Thyroid gland (tissue), 4 donors: ENCODE results near the gene UBASH3B. TPM values are rescaled to one million over a fixed set of nuclear protein-coding genes. Genes with fewer than 3 reads are reported as not detected.

Source experiments
- DNase-seq, 2 donors: peaks; one replicate each; pipeline ENCODE4 v3.0.0-alpha.2; 2019
- H3K27ac ChIP-seq, 3 donors: fragments of 200-600 bp; sonication (generic); 1 replicate in 2 of 3; 2 replicates in 1 of 3; pipeline ENCODE4 v1.5.1; 2016 to 2019; ENCODE audit warnings: mild to moderate bottlenecking in 1 of 3, moderate library complexity in 1 of 3
- H3K27me3 ChIP-seq: fragments of 200-600 bp; sonication (generic); one replicate; pipeline ENCODE4 v1.5.1; 2019
- H3K36me3 ChIP-seq, 2 donors: fragments of 200-600 bp; sonication (generic); one replicate each; pipeline ENCODE4 v1.5.1; 2016 to 2019
- H3K4me1 ChIP-seq, 2 donors: fragments of 200-600 bp; sonication (generic); one replicate each; pipeline ENCODE4 v1.5.1; 2017 to 2019
- H3K4me3 ChIP-seq, 3 donors: fragments of 200-600 bp; sonication (generic); replicated peaks in 1 of 3; 1 replicate in 2 of 3; 2 replicates in 1 of 3; pipeline ENCODE4 v1.5.1; 2016; ENCODE audit warnings: mild to moderate bottlenecking in 1 of 3
- H3K9me3 ChIP-seq: fragments of 200-600 bp; sonication (generic); one replicate; pipeline ENCODE4 v1.5.1; 2017
- POLR2A ChIP-seq, 2 donors: fragments of 450-650 bp; IDR thresholded peaks; one replicate each; pipeline ENCODE4 v1.6.1; 2017; ENCODE audit warnings: antibody characterized with exemption in 2 of 2, mild to moderate bottlenecking in 2 of 2, moderate library complexity in 1 of 2
- WGBS, 2 donors: methylation state at CpG; one replicate each; pipeline ENCODE4 v1.1.5; 2017; 5-methylcytosine and 5-hydroxymethylcytosine counted together
- intact Hi-C: fragments of 100-400 bp; cut with DNase I; formaldehyde crosslinking; loops from one replicate; pipeline ENCODE4 v1.15.1; 2023
- total RNA-seq, 4 donors: library from RNA; depleted of rRNA; stranded (reverse); fragments of >200 nt; gene quantifications; one replicate each; pipeline ENCODE4 v1.2.3, GENCODE V29; 2016
- TF ChIP-seq, protein P1 (sequence below), 6 experiments: fragments of 200-600 bp in 3 of 6; fragments of 450-650 bp in 3 of 6; sonication (generic) in 3 of 6; IDR thresholded peaks; one replicate each; pipeline ENCODE4 v1.5.1; 2016 to 2019; ENCODE audit warnings: antibody characterized with exemption in 6 of 6, mild to moderate bottlenecking in 2 of 6, inconsistent platforms in 1 of 6, moderate library complexity in 1 of 6

The UBASH3B gene
- total RNA-seq, 4 donors from 2014 or later: 4.3 to 16.6 (median 9.1) TPM

DNA sequence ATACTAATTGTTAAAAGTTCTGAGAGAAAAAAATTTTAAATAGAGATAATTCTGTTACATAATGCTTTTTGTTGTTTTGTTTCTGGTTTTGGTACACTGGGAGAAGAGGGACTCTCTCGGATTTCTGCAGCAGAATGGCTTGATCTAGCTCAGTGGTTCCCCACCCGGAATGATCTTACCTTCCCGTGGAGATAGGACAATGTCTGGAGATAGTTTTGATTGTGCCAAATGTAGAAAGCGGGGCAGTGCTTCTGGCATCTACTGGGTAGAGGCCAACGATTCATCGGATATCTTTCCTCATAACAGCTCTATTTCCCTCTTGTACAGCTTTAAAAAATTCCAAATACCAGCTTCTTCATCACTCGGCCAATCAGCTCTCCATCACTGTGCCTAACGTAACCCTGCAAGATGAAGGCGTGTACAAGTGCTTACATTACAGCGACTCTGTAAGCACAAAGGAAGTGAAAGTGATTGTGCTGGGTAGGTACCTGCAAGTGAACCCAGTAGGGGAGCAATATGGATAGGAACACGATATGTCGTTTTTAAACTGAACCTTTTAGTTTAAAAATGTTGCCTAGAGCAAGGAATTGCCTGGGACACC, 195.9 kb downstream of the UBASH3B start:
- Histone ChIP-seq H3K27me3 (no peaks in the 10 kb centered on the region), H3K4me3 (no peak overlapping the region), H3K4me1 (no peaks in the 10 kb centered on the region), H3K27ac (no peak overlapping the region), H3K36me3 (no peaks in the 10 kb centered on the region), H3K9me3 (no peaks in the 10 kb centered on the region)
- WGBS, 2 donors: 75 to 79% methylated on average over 12 of the region's 12 CpGs
- TF ChIP-seq POLR2A (IDR thresholded peaks at IDR 0.05): no peak
- TF ChIP-seq, protein P1, sequence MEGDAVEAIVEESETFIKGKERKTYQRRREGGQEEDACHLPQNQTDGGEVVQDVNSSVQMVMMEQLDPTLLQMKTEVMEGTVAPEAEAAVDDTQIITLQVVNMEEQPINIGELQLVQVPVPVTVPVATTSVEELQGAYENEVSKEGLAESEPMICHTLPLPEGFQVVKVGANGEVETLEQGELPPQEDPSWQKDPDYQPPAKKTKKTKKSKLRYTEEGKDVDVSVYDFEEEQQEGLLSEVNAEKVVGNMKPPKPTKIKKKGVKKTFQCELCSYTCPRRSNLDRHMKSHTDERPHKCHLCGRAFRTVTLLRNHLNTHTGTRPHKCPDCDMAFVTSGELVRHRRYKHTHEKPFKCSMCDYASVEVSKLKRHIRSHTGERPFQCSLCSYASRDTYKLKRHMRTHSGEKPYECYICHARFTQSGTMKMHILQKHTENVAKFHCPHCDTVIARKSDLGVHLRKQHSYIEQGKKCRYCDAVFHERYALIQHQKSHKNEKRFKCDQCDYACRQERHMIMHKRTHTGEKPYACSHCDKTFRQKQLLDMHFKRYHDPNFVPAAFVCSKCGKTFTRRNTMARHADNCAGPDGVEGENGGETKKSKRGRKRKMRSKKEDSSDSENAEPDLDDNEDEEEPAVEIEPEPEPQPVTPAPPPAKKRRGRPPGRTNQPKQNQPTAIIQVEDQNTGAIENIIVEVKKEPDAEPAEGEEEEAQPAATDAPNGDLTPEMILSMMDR (IDR thresholded peaks at IDR 0.05): no peak
- intact Hi-C loops: loop anchor here (5.0 to 10.0 kb wide), 2 partner anchors 54 to 217 kb away; no protein-coding TSS in a partner anchor
- no peak for DNase-seq

DNA sequence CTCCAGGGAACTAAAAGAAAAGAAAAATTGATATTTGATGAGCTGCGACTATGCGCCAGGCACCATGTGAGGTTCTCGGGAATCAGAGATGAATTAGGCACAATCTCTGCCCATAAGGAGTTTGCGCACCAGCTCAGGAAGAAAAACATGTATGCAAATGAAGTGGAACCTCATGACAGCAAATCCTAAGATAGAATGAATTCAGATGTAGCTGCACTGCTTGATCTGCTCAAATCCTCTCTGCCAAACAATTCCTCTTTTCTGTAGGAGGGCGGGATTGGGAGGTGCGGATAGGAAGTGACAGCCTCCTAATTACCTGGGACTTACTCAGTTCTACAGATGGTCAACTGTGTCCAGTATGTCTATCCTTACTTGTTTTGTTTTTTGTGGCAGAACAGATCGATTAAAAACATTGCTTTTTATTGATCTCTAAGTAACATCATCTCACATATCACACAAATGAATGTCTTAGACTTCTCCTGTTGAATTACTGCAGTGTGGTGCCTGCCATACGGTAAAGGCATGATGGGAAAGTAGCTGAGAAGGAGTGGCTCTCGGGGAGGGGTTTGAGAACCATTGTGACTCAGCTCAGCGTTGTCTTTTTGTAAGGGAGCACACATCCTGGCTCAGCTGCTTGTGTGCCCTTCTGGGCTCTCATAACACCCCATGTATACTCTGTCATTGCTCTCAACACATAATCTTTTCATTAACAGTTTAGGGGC, 196.7 kb downstream of the UBASH3B start:
- H3K27me3 ChIP-seq: no peaks in the 10 kb centered on the region
- TF ChIP-seq, protein P1 (IDR thresholded peaks at IDR 0.05): no peak
- no peak for TF ChIP-seq POLR2A (IDR thresholded peaks at IDR 0.05)
- H3K9me3 ChIP-seq: no peaks in the 10 kb centered on the region
- intact Hi-C loops: loop anchor here (5.0 to 10.0 kb wide), 2 partner anchors 55 to 217 kb away; no protein-coding TSS in a partner anchor
- WGBS, 2 donors: 84 to 85% methylated on average over 10 of the region's 10 CpGs
- DNase-seq: no peak
- H3K27ac ChIP-seq: no peak overlapping the region
- H3K4me1 ChIP-seq: no peaks in the 10 kb centered on the region
- H3K36me3 ChIP-seq: no peaks in the 10 kb centered on the region
- no peak overlapping the region for H3K4me3 ChIP-seq

DNA sequence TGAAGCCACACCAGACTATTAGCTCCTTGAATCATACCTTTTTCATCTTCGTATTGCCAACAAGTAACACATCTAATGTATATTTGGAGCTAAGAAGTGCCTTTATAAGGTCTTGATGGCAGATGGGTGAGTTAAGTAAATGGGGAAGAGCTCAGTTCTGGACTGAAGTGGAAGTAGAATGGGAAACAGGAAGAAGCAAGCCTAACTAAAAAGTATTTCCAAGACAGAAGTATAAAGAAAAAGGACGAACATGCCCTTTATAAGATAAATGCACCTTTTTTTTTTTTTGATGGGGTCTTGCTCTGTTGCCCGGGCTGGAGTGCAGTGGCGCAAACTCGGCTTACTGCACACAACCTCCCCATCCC, 197.3 kb downstream of the UBASH3B start:
- TF ChIP-seq, protein P1 (IDR thresholded peaks at IDR 0.05): no peak
- TF ChIP-seq POLR2A (IDR thresholded peaks at IDR 0.05): no peak
- WGBS, 2 donors: 89 to 95% methylated on average over 5 of the region's 5 CpGs
- Histone ChIP-seq H3K4me3 (no peak overlapping the region), H3K4me1 (no peaks in the 10 kb centered on the region), H3K9me3 (no peaks in the 10 kb centered on the region), H3K27me3 (no peaks in the 10 kb centered on the region), H3K36me3 (no peaks in the 10 kb centered on the region), H3K27ac (no peak overlapping the region)
- no peak for DNase-seq
- intact Hi-C loops: loop anchor here (5.0 to 10.0 kb wide), 2 partner anchors 55 to 218 kb away; no protein-coding TSS in a partner anchor

DNA sequence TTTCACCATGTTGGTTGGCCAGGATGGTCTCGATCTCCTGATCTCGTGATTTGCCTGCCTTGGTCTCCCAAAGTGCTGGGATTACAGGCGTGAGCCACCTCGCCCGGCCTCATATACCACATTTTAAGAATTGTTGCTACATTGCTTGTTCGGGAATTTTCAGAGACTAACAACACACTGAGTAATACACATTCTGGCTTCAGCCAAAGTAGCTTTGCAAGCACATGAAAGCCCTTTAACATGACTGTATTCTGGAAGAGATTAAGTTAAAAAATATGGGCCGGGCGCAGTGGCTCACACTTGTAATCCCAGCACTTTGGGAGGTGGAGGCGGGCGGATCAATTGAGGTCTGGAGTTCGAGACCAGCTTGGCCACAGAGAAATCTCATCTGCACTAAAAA, 197.7 kb downstream of the UBASH3B start:
- intact Hi-C loops: loop anchor here (5.0 to 10.0 kb wide), 2 partner anchors 56 to 218 kb away; no protein-coding TSS in a partner anchor

More for the DNA sequence above, 197.7 kb downstream of the UBASH3B start:
- H3K36me3 ChIP-seq: no peaks in the 10 kb centered on the region
- 95 to 97% methylated on average over 11 of the region's 11 CpGs for WGBS, 2 donors
- TF ChIP-seq POLR2A (IDR thresholded peaks at IDR 0.05): no peak
- TF ChIP-seq, protein P1 (IDR thresholded peaks at IDR 0.05): no peak
- H3K4me1 ChIP-seq: no peaks in the 10 kb centered on the region
- no peak overlapping the region for H3K27ac ChIP-seq
- no peaks in the 10 kb centered on the region for H3K27me3 ChIP-seq
- no peak overlapping the region for H3K4me3 ChIP-seq
- H3K9me3 ChIP-seq: no peaks in the 10 kb centered on the region
- DNase-seq: no peak
